Measurements from ENCODE around the gene TMPRSS4. TPM values are rescaled to one million over a fixed set of nuclear protein-coding genes. Genes with fewer than 3 reads are reported as not detected.

TMPRSS4 gene
- total and polyA plus RNA-seq, 2 of the 13 experiments (the other 11 are each of a cell fraction or from before 2014, with no cell fraction given), result 0.32 TPM; not detected in 1

DNA sequence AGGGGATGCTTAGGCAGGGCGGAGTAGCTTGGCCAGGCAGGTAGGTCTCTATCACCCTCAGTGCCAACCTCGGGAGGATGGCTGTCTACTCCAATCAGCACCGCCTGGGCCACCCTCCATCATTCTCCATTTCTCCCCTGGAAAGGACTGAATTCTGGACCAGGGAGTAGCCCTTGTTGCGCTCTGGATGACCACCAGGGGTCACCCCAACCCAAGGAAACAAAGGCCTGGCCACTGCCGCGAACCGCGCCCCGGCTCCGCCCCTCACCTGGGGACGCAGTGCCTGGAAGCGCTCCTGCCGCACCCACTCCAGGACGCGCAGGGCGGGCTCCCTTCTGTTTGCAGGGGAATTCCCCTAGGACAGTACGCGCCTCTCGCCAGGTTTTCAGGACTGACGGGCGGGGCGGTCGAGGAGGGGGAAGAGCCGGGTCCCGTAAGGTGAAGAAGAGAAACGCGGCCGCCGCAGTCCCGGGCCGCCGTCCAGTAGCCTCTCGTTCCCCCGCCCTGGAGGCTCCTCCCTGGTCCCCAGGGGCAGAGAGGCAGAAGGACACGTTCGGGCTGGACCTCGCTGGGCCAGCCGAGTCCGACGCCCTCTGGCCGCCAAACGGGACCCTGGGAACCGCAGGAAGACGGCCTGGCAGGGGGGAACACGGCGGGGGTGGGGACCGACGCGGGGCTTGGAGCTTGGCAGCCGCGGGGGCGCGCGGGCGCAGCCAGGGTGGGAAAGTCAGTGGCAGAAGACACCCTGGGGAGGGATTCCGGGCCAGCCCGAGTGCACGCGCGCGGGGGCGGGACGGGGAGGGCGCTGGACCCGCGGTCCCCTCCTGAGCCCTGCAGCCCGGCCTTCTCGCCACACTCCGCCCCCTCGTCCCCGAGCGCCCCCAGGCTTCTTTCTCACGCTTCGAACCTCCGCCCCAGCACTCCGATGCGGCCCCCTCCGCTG, 68.7 kb downstream of the TMPRSS4 start (continued):
- TF ChIP-seq TAF15 (IDR thresholded peaks at IDR 0.05; ENCODE audit: low read depth, low read length, poor library complexity, severe bottlenecking), result no peak
- no peak for TF ChIP-seq ZNF331 (CRISPR knock-in tag; IDR thresholded peaks at IDR 0.05)
- TF ChIP-seq EED (CRISPR knock-in tag; IDR thresholded peaks at IDR 0.05), result no peak
- TF ChIP-seq ZBTB1 (CRISPR knock-in tag; IDR thresholded peaks at IDR 0.05; ENCODE audit: borderline replicate concordance), result no peak
- TF ChIP-seq, protein P1, sequence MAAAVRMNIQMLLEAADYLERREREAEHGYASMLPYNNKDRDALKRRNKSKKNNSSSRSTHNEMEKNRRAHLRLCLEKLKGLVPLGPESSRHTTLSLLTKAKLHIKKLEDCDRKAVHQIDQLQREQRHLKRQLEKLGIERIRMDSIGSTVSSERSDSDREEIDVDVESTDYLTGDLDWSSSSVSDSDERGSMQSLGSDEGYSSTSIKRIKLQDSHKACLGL (CRISPR knock-in tag; IDR thresholded peaks at IDR 0.05), result 0 out of 2 replicates have a peak, but pooled peaks have one; percentile 37
- no peak for TF ChIP-seq ZNF577 (CRISPR knock-in tag; IDR thresholded peaks at IDR 0.05; ENCODE audit: borderline replicate concordance, low read depth)
- no peak for TF ChIP-seq ZNF747 (CRISPR knock-in tag; IDR thresholded peaks at IDR 0.05; ENCODE audit: borderline replicate concordance)
- no peak for TF ChIP-seq TSC22D2 (CRISPR knock-in tag; IDR thresholded peaks at IDR 0.05; ENCODE audit: borderline replicate concordance)
- no peak for TF ChIP-seq GLI4 (CRISPR knock-in tag; IDR thresholded peaks at IDR 0.05; ENCODE audit: borderline replicate concordance)
- no peak for TF ChIP-seq AGO1 (IDR thresholded peaks at IDR 0.05; ENCODE audit: low read depth, low read length, poor library complexity, severe bottlenecking)
- TF ChIP-seq ZNF224 (CRISPR knock-in tag; IDR thresholded peaks at IDR 0.05), result no peak
- TF ChIP-seq ZC3H4 (CRISPR knock-in tag; IDR thresholded peaks at IDR 0.05; ENCODE audit: borderline replicate concordance), result no peak
- TF ChIP-seq AKAP8 (CRISPR knock-in tag; IDR thresholded peaks at IDR 0.05), result no peak
- no peak for TF ChIP-seq MBNL3 (CRISPR knock-in tag; conservative IDR thresholded peaks at IDR 0.05)
- TF ChIP-seq HES4 (CRISPR knock-in tag; IDR thresholded peaks at IDR 0.05; ENCODE audit: borderline replicate concordance), result no peak
- no peak for TF ChIP-seq MATR3 (CRISPR knock-in tag; IDR thresholded peaks at IDR 0.05)
- TF ChIP-seq NCOR1 (IDR thresholded peaks at IDR 0.05; ENCODE audit: borderline replicate concordance, low read length), result no peak; the same call in 1 of the 2 replicates
- TF ChIP-seq, protein P2, sequence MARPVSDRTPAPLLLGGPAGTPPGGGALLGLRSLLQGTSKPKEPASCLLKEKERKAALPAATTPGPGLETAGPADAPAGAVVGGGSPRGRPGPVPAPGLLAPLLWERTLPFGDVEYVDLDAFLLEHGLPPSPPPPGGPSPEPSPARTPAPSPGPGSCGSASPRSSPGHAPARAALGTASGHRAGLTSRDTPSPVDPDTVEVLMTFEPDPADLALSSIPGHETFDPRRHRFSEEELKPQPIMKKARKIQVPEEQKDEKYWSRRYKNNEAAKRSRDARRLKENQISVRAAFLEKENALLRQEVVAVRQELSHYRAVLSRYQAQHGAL (CRISPR knock-in tag; IDR thresholded peaks at IDR 0.05; ENCODE audit: not compliant biosample characterization), result no peak
- TF ChIP-seq, protein P3, sequence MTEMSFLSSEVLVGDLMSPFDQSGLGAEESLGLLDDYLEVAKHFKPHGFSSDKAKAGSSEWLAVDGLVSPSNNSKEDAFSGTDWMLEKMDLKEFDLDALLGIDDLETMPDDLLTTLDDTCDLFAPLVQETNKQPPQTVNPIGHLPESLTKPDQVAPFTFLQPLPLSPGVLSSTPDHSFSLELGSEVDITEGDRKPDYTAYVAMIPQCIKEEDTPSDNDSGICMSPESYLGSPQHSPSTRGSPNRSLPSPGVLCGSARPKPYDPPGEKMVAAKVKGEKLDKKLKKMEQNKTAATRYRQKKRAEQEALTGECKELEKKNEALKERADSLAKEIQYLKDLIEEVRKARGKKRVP (CRISPR knock-in tag; IDR thresholded peaks at IDR 0.05), result no peak
- TF ChIP-seq ZFP41 (CRISPR knock-in tag; IDR thresholded peaks at IDR 0.05; ENCODE audit: borderline replicate concordance), result no peak
- TF ChIP-seq KLF13 (CRISPR knock-in tag; IDR thresholded peaks at IDR 0.05), result 0 out of 2 replicates have a peak, but pooled peaks have one; percentile 54
- peak; percentile 80; the same call in 1 of the 2 replicates for TF ChIP-seq FOXK1 (CRISPR knock-in tag; IDR thresholded peaks at IDR 0.05; ENCODE audit: borderline replicate concordance, low read depth)
- no peak for TF ChIP-seq FOXK2 (IDR thresholded peaks at IDR 0.05)
- TF ChIP-seq MEIS2 (CRISPR knock-in tag; IDR thresholded peaks at IDR 0.05), result no peak
- TF ChIP-seq, protein P4, sequence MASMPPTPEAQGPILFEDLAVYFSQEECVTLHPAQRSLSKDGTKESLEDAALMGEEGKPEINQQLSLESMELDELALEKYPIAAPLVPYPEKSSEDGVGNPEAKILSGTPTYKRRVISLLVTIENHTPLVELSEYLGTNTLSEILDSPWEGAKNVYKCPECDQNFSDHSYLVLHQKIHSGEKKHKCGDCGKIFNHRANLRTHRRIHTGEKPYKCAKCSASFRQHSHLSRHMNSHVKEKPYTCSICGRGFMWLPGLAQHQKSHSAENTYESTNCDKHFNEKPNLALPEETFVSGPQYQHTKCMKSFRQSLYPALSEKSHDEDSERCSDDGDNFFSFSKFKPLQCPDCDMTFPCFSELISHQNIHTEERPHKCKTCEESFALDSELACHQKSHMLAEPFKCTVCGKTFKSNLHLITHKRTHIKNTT (CRISPR knock-in tag; IDR thresholded peaks at IDR 0.05), result no peak

Measured in HepG2 (cell line).